Body of pancreas (tissue), 4 donors: Measurements from ENCODE around the gene ZNF736.
"Not testable (repeated sequence)": the region's sequence is repeated elsewhere in the genome, so short reads cannot be mapped to it uniquely, and the experiment has no call there.

ENCODE experiments used
- POLR2A ChIP-seq, 3 donors: fragments of 450-650 bp; IDR thresholded peaks; one replicate each; pipeline ENCODE4 v1.6.1; 2016; ENCODE audit warnings: antibody characterized with exemption in 3 of 3, mild to moderate bottlenecking in 2 of 3
- TF ChIP-seq, protein P1 (sequence below), 7 experiments: fragments of 450-650 bp in 4 of 7; fragments of 200-600 bp in 3 of 7; sonication (generic) in 3 of 7; IDR thresholded peaks; one replicate each; pipeline ENCODE4 v1.5.1; 2016 to 2019; ENCODE audit warnings: antibody characterized with exemption in 7 of 7

DNA sequence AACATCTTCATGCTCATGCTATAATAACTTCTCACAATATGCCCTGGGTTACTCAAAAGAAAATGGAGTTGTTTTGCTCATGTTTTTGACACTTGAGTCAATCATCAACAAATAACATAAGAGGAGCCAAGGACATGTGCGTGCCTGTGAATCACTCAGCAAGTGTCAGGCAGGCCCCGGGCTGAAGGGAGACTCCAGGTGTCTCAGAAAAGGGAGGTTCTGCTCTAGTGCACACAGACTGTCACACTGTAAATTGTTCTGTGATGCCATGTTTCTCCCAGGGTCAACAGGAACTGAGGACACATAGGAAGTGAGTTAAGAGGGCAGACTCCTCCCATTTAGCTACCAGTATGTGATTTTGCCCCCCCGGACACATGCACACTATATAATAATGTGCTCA lies 10.4 kb downstream of the ZNF736 start:
- TF ChIP-seq, protein P1, sequence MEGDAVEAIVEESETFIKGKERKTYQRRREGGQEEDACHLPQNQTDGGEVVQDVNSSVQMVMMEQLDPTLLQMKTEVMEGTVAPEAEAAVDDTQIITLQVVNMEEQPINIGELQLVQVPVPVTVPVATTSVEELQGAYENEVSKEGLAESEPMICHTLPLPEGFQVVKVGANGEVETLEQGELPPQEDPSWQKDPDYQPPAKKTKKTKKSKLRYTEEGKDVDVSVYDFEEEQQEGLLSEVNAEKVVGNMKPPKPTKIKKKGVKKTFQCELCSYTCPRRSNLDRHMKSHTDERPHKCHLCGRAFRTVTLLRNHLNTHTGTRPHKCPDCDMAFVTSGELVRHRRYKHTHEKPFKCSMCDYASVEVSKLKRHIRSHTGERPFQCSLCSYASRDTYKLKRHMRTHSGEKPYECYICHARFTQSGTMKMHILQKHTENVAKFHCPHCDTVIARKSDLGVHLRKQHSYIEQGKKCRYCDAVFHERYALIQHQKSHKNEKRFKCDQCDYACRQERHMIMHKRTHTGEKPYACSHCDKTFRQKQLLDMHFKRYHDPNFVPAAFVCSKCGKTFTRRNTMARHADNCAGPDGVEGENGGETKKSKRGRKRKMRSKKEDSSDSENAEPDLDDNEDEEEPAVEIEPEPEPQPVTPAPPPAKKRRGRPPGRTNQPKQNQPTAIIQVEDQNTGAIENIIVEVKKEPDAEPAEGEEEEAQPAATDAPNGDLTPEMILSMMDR (IDR thresholded peaks at IDR 0.05), result not testable (repeated sequence)
- not testable (repeated sequence) for TF ChIP-seq POLR2A (IDR thresholded peaks at IDR 0.05)
